ENCODE data around the gene FSTL4. TPM values are rescaled to one million over a fixed set of nuclear protein-coding genes. Genes with fewer than 3 reads are reported as not detected.

FSTL4 gene
- total and polyA plus RNA-seq, 8 donors = 0.11 to 2.9 (median 0.22) TPM

GRCh38 chr5:133289686-133290367, 322.5 kb downstream of the FSTL4 start:
- intact Hi-C loops (cut with DNase I) = no loop called here
- Histone ChIP-seq H3K36me3 (no peaks in the 10 kb centered on the region), H3K9me3 (no peaks in the 10 kb centered on the region), H3K27me3 (no peaks in the 10 kb centered on the region), H3K4me3 (no peak overlapping the region), H3K27ac (no peak overlapping the region), H3K4me1 (no peaks in the 10 kb centered on the region)
- TF ChIP-seq, protein P1, sequence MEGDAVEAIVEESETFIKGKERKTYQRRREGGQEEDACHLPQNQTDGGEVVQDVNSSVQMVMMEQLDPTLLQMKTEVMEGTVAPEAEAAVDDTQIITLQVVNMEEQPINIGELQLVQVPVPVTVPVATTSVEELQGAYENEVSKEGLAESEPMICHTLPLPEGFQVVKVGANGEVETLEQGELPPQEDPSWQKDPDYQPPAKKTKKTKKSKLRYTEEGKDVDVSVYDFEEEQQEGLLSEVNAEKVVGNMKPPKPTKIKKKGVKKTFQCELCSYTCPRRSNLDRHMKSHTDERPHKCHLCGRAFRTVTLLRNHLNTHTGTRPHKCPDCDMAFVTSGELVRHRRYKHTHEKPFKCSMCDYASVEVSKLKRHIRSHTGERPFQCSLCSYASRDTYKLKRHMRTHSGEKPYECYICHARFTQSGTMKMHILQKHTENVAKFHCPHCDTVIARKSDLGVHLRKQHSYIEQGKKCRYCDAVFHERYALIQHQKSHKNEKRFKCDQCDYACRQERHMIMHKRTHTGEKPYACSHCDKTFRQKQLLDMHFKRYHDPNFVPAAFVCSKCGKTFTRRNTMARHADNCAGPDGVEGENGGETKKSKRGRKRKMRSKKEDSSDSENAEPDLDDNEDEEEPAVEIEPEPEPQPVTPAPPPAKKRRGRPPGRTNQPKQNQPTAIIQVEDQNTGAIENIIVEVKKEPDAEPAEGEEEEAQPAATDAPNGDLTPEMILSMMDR (IDR thresholded peaks at IDR 0.05) = no peak
- no peak for DNase-seq
- ATAC-seq = peak; percentile 55

GRCh38 chr5:133287500-133287899, 324.8 kb downstream of the FSTL4 start:
- TF ChIP-seq, protein P1 (IDR thresholded peaks at IDR 0.05) = peak in 1 of 2 donors; percentile 19
- Histone ChIP-seq H3K9me3 (no peaks in the 10 kb centered on the region), H3K27ac (no peak overlapping the region), H3K36me3 (no peaks in the 10 kb centered on the region), H3K27me3 (no peaks in the 10 kb centered on the region), H3K4me3 (no peak overlapping the region), H3K4me1 (no peaks in the 10 kb centered on the region)
- ATAC-seq (peak; percentile 35), DNase-seq (peak in 2 of 4 donors; percentile 33 to 36)
- intact Hi-C loops (cut with DNase I) = no loop called here

DNA sequence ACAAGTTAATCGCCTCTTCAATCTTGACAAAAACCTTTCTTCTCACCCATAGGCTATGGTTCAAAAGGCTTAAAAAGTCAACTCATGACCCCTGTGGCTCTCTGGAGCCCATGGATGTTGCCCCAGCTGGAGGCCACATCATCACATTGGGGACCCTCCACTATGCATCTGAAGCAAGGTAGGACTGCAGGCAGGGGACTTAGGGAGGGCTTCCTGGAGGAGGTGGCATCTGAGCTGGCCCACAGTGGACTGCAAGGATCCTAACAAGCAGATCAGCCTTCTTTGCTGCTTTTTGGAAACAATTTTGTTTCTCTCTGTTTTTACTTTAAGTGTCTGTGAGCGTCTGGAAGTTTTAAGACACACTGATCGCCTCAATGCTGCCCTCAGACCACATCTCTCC, 325.9 kb downstream of the FSTL4 start:
- Histone ChIP-seq H3K27ac (no peak overlapping the region), H3K27me3 (no peaks in the 10 kb centered on the region), H3K36me3 (no peaks in the 10 kb centered on the region), H3K9me3 (no peaks in the 10 kb centered on the region), H3K4me3 (no peak overlapping the region), H3K4me1 (no peaks in the 10 kb centered on the region)
- ATAC-seq = no peak
- intact Hi-C loops (cut with DNase I) = no loop called here
- no peak for DNase-seq
- TF ChIP-seq, protein P1 (IDR thresholded peaks at IDR 0.05) = no peak

DNA sequence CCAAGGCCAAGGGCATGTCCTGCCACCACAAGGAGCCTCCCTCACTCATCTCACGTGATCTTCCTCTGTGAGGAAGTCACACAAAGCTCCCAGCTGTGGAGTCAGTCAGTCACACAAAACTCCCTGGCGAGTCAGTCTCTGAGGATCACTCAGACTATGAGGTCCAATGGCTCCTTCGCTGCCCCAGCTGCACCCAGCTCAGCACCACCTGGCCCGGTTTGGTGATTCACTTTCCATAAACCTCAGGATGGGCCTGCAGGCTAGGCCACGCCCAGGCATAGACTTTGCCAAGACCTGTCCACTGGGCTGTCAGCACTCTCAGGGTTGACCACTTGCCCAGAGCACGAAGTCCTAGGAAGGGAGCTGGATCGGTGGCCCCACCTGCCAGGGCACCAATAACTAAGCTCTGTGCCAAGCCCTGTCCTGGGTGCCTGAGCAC, 326.7 kb downstream of the FSTL4 start:
- Histone ChIP-seq H3K27ac (no peak overlapping the region), H3K27me3 (no peaks in the 10 kb centered on the region), H3K36me3 (no peaks in the 10 kb centered on the region), H3K4me3 (no peak overlapping the region), H3K4me1 (no peaks in the 10 kb centered on the region), H3K9me3 (no peaks in the 10 kb centered on the region)
- intact Hi-C loops (cut with DNase I) = no loop called here
- DNase-seq = no peak
- ATAC-seq = peak; percentile 12
- TF ChIP-seq, protein P1 (IDR thresholded peaks at IDR 0.05) = no peak

DNA sequence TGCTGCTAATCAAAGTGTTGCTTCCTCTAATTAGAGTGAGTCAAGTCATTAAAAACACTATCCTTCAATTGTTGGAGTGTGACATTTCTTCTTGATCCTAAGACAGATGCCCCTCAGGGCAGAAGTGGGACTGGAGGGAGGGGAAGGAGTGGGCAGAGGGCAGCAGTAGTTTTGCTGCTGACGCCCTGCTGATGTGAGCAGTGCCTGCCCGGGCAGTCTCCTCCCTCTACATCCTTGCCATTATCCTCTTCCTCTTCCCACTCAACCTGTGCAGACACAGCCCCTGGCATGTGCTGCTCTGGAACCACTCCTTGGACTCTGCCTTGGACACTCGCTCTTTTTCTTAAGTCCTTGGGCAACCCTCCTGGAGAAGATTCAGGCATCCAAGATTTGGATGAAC, 328.0 kb downstream of the FSTL4 start:
- DNase-seq = no peak

More for the DNA sequence above, 328.0 kb downstream of the FSTL4 start:
- TF ChIP-seq, protein P1 (IDR thresholded peaks at IDR 0.05) = no peak
- no peak overlapping the region for H3K4me3 ChIP-seq
- ATAC-seq = no peak
- H3K36me3 ChIP-seq = no peaks in the 10 kb centered on the region
- intact Hi-C loops (cut with DNase I) = no loop called here
- no peaks in the 10 kb centered on the region for H3K4me1 ChIP-seq
- no peaks in the 10 kb centered on the region for H3K9me3 ChIP-seq
- no peak overlapping the region for H3K27ac ChIP-seq
- no peaks in the 10 kb centered on the region for H3K27me3 ChIP-seq
